Keratinocyte (primary cell): ENCODE data around the gene AVPR2. TPM values are rescaled to one million over a fixed set of nuclear protein-coding genes. Genes with fewer than 3 reads are reported as not detected.

Source experiments
- DNase-seq: peaks from one replicate; pipeline ENCODE4 v3.0.0-alpha.2; 2011; ENCODE audit warnings: low read depth, missing footprints, low spot score
- FAIRE-seq: peaks from 2 replicates; lab custom pipeline; 2011; peaks lifted over from hg19 to GRCh38; lab: Jason Lieb, UNC
- H2AFZ ChIP-seq: 2 replicates; pipeline ENCODE4 v1.6.0; 2012; ENCODE audit warnings: low read length, control low read depth, inconsistent platforms; ENCODE audit not compliant: control insufficient read depth
- H3K27ac ChIP-seq: 2 replicates; pipeline ENCODE4 v1.5.1; 2011; ENCODE audit warnings: low read length; ENCODE audit not compliant: control insufficient read depth, insufficient read depth
- H3K27me3 ChIP-seq: 3 replicates; pipeline ENCODE4 v1.6.0; 2011; ENCODE audit warnings: low read length; ENCODE audit not compliant: control insufficient read depth, insufficient read depth; ENCODE audit errors: extremely low read depth
- H3K36me3 ChIP-seq, 2 experiments: 2 replicates in 1 of 2; 3 replicates in 1 of 2; pipeline ENCODE4 v1.5.1; 2011; ENCODE audit warnings: low read length in 2 of 2, mild to moderate bottlenecking in 1 of 2; ENCODE audit not compliant: control insufficient read depth in 2 of 2, insufficient read depth in 2 of 2; ENCODE audit errors: extremely low read depth in 1 of 2
- H3K4me1 ChIP-seq: 3 replicates; pipeline ENCODE4 v1.5.1; 2011; ENCODE audit warnings: low read length; ENCODE audit not compliant: control insufficient read depth, insufficient read depth; ENCODE audit errors: extremely low read depth
- H3K4me2 ChIP-seq: 3 replicates; pipeline ENCODE4 v1.6.0; 2011; ENCODE audit warnings: low read depth, low read length; ENCODE audit not compliant: control insufficient read depth, insufficient read depth; ENCODE audit errors: extremely low read depth
- H3K4me3 ChIP-seq, 3 experiments: fragments of 200-600 bp in 1 of 3; sonication (generic) in 1 of 3; 2 replicates in 2 of 3; 3 replicates in 1 of 3; pipeline ENCODE4 v1.5.1; 2011 to 2016; ENCODE audit warnings: low read length in 3 of 3, mild to moderate bottlenecking in 3 of 3, control low read depth in 2 of 3, inconsistent platforms in 1 of 3, low read depth in 1 of 3, mixed read lengths in 1 of 3, mixed run types in 1 of 3, moderate library complexity in 1 of 3; ENCODE audit not compliant: control insufficient read depth in 2 of 3, insufficient read depth in 2 of 3; ENCODE audit errors: extremely low read depth in 1 of 3
- H3K79me2 ChIP-seq: 2 replicates; pipeline ENCODE4 v1.6.0; 2012; ENCODE audit warnings: low read length; ENCODE audit not compliant: control insufficient read depth, insufficient read depth
- H3K9ac ChIP-seq: 3 replicates; pipeline ENCODE4 v1.6.0; 2011; ENCODE audit warnings: low read length; ENCODE audit not compliant: control insufficient read depth, insufficient read depth; ENCODE audit errors: extremely low read depth
- H3K9me1 ChIP-seq: 3 replicates; pipeline ENCODE4 v1.6.0; 2011; ENCODE audit warnings: low read length; ENCODE audit not compliant: control insufficient read depth, insufficient read depth; ENCODE audit errors: extremely low read depth
- H3K9me3 ChIP-seq: 2 replicates; pipeline ENCODE4 v1.5.1; 2012; ENCODE audit warnings: low read depth, low read length; ENCODE audit not compliant: control insufficient read depth
- H4K20me1 ChIP-seq: 3 replicates; pipeline ENCODE4 v1.6.0; 2011; ENCODE audit warnings: low read length; ENCODE audit not compliant: control insufficient read depth, insufficient read depth; ENCODE audit errors: extremely low read depth
- CTCF ChIP-seq, 3 experiments: IDR thresholded peaks in 1 of 3; conservative IDR thresholded peaks in 1 of 3; optimal IDR thresholded peaks in 1 of 3; 2 replicates in 2 of 3; 3 replicates in 1 of 3; pipeline versions ENCODE3 to v1.5.1; 2011; ENCODE audit warnings: low read length in 3 of 3, mild to moderate bottlenecking in 3 of 3, moderate library complexity in 2 of 3, control low read depth in 1 of 3, inconsistent platforms in 1 of 3; ENCODE audit not compliant: insufficient read depth in 2 of 3; ENCODE audit errors: extremely low read depth in 1 of 3
- EZH2 ChIP-seq: IDR thresholded peaks from one replicate; pipeline ENCODE4 v1.6.1; 2012; ENCODE audit warnings: inconsistent platforms, mild to moderate bottlenecking, low read length, moderate library complexity
- dilution Hi-C: fragments of 300-500 bp; cut with MboI; formaldehyde crosslinking; loops from one replicate; pipeline ENCODE4 v1.7.0; 2020; ENCODE audit warnings: low sequenced_read_pairs; ENCODE audit not compliant: extremely low pct_ligation_motif_present
- polyA minus RNA-seq, 3 experiments: library from RNA; depleted of rRNA, polyadenylated mRNA; stranded (reverse); fragments of >200 nt; gene quantifications; 1 replicate in 1 of 3; 2 replicates in 1 of 3; 3 replicates in 1 of 3; pipeline ENCODE4 v1.2.3, GENCODE V29; 2011
- polyA plus RNA-seq, 5 experiments: library from polyadenylated mRNA; depleted of rRNA in 3 of 5; stranded (reverse) in 3 of 5; stranded (forward) in 1 of 5; unstranded in 1 of 5; fragments of >200 nt; gene quantifications; 1 replicate in 1 of 5; 2 replicates in 3 of 5; 3 replicates in 1 of 5; pipeline versions ENCODE4 v1.2.1 to v1.2.3, GENCODE V29; 2011 to 2012; ENCODE audit warnings: missing spikeins in 2 of 5, low read depth in 1 of 5, low replicate concordance in 1 of 5

The AVPR2 gene
- polyA plus RNA-seq (not detected in 3 replicates), polyA minus RNA-seq (not detected in 3 replicates)
- not detected for polyA plus RNA-seq (2011; ENCODE audit: low read depth)
- polyA plus RNA-seq (2011; cell fraction: cytosol; rRNA removed), result not detected in 2 replicates
- not detected in 2 replicates for polyA plus RNA-seq (2011; cell fraction: nucleus; rRNA removed)
- not detected in 2 replicates for polyA plus RNA-seq (2012; ENCODE audit: low replicate concordance)
- polyA minus RNA-seq (2011; cell fraction: cytosol; rRNA and poly(A)+ RNA removed), result not detected
- not detected in 2 replicates for polyA minus RNA-seq (2011; cell fraction: nucleus; rRNA and poly(A)+ RNA removed)

- Histone ChIP-seq H3K9me1 (no peaks in the 10 kb centered on the region), H3K9ac (no peak within 1 kb of the TSS), H2AFZ (no peak within 1 kb of the TSS), H3K4me3 (no peak within 1 kb of the TSS), H4K20me1 (no peaks in the 10 kb centered on the region), H3K27me3 (no peaks in the 10 kb centered on the region), H3K4me1 (peaks cover 8% of the 10 kb centered on the region), H3K36me3 (no peaks in the 10 kb centered on the region), H3K79me2 (no peaks in the 10 kb centered on the region), H3K27ac (no peak within 1 kb of the TSS), H3K4me2 (no peak within 1 kb of the TSS), H3K9me3 (no peaks in the 10 kb centered on the region)
- DNase-seq (no peak), FAIRE-seq (no peak)
- TF ChIP-seq EZH2 (no peak), CTCF (optimal IDR thresholded peaks at IDR 0.05 in 1 of 3, IDR thresholded peaks at IDR 0.05 in 1 of 3, conservative IDR thresholded peaks at IDR 0.05 in 1 of 3; ENCODE audit: extremely low read depth in 1 of 3, insufficient read depth in 2 of 3, low read length in 3 of 3) (no peak)
- dilution Hi-C loops, result no loop called here
Observed at GRCh38 chrX:153903991-153904957, at the start of gene AVPR2. Gene AVPR2 (plus strand): TSS chrX:153904673. CDS start chrX:153905146, 473 bp downstream.

GRCh38 chrX:153854702-153855101 is 49.8 kb upstream of the AVPR2 start:
- Histone ChIP-seq H3K9me3 (no peaks in the 10 kb centered on the region), H3K27ac (no peak overlapping the region), H2AFZ (no peak overlapping the region), H3K4me3 (no peak overlapping the region), H3K4me2 (no peak overlapping the region), H3K27me3 (no peaks in the 10 kb centered on the region), H3K9me1 (no peaks in the 10 kb centered on the region), H4K20me1 (no peaks in the 10 kb centered on the region), H3K4me1 (no peaks in the 10 kb centered on the region), H3K36me3 (no peaks in the 10 kb centered on the region), H3K79me2 (no peaks in the 10 kb centered on the region), H3K9ac (no peak overlapping the region)
- FAIRE-seq (no peak), DNase-seq (no peak)
- TF ChIP-seq EZH2 (no peak), CTCF (optimal IDR thresholded peaks at IDR 0.05 in 1 of 3, IDR thresholded peaks at IDR 0.05 in 1 of 3, conservative IDR thresholded peaks at IDR 0.05 in 1 of 3; ENCODE audit: extremely low read depth in 1 of 3, insufficient read depth in 2 of 3, low read length in 3 of 3) (no peak)
- dilution Hi-C loops, result no loop called here
